ENCODE data around the gene MAP4.
"Not testable (repeated sequence)": the region's sequence is repeated elsewhere in the genome, so short reads cannot be mapped to it uniquely, and the experiment has no call there.

The MAP4 gene

GRCh38 chr3:47856669-47857068 is 159.5 kb downstream of the MAP4 start:
- no peak for DNase-seq

DNA sequence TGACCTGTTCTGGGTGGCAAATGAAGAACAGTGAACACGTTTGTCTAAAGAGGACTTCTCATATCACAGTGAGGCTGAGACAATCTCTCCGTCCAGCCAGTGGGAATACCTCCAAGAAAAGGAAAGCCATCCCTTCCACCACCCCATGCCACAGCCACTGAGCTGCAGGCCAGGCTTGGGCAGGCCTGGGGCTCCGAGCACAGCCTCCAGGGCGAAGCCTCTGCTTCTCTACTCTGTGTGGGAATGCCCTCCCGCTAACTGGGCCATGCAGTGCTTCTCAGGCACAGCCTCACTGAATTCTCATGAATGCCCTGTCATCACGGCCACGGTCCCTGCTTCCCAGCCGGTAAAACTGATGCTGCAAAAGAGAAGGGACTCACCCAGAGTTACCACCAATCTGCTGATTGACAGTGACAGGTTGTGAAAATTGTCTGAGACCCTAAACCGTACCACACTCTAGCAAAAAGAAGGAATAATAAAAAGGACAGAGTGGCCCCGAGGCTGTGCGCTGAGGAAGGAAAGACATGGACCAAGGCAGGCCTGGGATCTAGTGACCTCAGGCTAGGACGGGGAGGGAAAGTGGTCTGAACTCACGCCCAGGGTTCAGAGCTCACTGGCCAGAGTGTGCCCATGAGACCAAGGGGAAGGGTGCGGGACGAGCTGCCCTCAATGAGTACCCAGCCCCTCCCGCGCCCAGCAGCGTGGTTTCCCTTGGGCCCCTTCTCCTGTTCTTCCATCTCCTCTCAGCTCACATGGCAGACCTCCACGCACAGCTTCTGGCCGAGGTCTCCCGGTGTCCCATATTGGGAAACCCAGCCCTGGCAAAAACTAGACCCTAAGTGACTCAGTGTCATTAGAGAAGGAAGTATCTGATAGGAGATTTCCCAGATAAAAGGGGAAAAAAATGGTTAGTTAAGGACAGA is 160.5 kb downstream of the MAP4 start:
- DNase-seq: no peak

DNA sequence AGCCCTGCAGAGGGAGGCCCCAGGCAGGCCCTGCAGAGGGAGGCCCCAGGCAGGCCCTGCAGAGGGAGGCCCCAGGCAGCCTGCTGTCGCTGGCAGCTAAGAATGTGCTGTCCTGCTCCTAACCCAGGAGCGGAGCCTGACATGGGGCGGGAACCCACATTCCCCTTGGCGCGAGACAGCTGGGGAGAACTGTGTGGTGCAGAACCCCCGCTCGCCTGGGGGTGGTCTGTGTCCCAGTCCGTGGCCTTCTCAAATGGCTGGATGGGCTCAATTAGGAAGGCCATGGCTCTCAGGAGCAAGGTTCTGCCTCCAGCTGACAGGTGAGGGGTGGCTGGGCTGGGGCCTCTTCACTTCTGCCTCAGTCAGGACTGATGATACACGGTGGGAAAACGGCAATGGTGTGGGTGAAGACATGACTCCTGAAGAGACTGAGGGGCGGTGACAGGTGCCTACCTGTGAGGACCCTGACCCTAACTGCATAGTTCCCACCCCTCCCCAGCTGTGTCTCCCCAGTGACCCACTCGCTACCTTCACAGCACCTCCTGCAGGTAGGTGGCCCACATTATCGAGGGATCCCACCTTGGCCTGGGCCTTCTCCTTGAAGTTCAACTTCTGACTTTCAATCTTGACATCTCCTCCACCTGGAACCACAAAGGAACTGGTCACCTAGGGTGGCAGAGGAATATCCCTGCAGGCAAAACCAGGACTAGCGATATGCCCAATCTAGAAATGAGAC is 161.3 kb downstream of the MAP4 start:
- no peak for DNase-seq

- DNase-seq: no peak
Measured at GRCh38 chr3:47854267-47854666, 161.9 kb downstream of the MAP4 start.

DNA sequence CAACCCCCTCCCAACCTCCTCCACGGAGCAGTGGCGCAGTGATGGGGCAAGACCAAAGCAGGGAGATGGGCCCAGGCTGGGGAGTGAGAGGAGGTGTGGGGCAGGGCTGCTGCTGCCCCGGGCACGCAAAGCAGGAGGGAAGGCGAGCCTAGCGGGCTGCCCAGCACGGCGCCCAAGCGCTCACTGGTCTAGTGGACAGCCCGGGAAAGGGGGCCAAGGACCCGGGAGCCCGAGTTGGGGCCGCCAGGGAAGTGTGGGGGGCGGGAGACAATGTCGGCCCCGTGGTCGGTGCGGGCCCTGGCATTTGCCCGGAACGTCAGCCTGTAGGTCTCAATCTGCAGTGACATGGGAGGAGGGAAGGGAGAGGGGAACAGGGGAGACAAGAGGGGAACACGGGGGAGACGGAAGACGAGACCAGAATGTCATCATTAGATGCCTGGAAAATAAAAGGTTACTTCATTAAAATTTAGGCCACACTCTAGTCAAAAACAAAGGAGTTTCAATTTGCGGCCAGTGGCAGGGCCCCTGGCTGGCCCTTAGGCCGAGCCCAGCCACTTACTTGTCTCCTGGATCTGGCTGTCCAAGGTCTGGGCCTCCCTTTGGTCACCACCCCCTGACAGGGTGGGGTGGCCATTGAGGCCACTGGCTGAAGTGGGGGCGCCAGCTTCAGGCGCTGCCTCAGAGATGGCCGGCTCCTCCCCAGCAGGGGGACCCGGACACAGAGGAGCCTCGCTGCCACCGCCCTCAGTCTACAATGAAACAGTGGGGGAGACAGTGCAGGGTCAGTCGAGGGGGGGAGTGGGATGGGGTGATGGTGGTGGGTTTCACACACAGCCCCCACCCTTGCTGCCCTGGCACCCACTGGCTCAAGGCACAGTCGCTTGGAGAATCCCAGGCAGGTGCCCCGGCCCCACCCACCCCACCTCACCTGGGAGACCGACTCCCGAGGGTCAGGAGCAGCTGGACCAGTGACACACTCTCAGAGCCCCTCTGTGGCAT is 163.3 kb downstream of the MAP4 start:
- no peak for DNase-seq

DNA sequence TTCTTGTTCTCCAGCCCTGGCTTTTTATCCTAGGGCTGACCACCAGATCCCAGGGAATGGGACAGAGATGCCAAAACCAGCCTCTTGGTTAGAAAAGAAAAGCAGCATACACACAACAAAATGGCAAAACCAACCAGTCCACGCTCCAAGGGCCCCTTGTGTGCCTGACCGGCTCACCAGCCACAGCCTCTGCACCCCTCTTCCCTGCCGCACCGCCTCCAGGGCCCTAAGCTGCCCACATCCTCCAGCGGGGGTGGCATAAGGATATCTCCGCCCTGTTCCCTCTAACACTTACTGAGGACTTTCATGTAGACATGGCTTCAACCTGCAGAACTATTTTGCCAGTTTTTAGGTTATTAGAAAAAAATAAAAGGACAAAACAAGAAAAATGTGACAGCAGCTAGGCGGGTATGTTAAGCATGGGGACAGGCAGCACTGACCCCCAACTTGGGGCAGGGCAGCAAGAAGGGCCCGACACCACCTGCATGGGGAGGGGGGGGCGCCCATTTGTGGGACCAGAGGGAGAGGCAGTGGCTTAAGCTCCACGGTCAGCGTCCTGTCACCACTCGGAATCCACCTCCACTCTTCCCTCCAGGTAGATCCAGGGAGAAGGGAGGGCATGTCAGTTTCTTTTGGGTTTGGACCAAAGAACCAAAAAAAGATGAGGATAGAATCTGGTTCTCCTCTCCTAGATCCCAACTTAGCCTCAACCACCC is 164.2 kb downstream of the MAP4 start:
- no peak for DNase-seq

DNA sequence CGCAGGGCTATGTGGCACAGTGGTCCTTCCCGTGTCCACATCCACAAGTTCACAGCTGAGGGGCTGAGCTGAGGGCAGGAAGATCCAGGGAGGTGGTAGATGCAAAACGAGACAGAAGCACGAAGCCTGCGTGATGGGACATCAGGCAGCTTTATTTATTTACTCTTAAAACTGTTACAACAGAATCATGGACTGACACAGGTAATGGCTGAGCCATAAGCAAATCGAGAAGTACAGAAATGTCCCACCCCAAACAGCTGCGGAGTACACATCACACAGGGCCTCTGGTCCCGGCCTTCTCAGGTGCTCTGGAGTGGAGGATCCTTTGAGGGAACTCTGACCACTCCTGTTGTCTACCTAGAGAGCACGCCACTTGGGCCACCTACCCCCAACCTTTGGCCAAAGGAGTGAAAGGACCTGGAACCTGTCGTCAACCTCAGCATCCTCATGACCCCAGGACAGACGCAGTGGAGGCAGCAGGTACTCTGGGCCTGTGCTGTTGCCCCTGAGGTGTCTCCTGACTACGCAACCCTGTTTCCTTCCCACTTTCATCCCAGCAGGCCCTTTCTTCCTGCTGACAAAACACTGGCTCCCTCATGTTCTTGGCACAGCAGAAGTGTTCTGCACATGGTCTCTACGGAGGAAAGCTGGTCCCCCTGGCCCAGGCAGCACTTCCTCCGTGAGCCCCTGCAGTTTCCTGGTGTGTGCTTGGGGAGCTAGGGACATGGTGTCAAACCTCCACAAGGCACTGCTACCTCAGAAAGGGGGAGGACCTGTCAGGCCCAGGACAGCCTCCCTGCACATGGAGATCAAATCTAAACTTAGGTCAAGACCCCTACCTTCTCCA is 165.4 kb downstream of the MAP4 start:
- DNase-seq: no peak

DNA sequence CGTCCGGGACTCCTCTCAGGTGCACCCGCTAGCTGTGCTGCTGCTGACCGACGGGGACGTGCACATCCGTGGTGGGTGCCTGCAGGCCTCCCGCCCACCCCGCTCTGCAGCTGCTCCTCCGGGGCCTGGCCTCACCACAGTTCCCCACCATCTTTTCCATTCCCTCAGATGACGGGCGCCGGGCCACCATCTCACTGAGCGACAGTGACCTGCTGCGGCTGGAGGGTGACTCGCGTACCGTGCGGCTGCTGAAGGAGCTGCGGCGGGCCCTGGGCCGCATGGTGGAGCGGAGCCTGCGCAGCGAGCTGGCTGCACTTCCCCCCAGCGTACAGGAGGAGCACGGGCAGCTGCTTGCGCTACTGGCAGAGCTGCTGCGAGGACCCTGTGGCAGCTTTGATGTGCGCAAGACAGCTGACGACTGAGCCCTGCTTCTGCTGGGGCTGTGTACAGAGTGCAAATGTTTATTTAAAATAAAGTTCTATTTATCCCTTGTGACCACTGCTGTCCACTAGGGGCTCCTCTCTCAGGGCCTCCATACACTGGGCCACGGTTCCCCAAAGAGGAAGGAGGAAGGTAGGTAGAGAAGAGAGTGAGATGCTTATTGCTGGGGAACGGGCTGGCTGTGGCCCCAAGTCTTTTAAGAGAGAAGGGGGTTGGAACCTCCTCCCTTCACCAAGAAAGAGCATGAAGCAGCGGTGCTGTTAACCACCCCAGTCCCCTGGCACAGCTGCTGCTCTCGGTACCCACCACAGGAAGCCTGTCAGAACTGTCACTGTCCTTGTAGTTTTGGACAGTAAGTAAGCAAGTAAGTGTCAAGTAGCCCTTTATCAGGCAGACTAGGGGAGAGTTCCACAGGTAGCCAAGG is 166.3 kb downstream of the MAP4 start:
- no peak for DNase-seq

- no peak for DNase-seq
Measured at GRCh38 chr3:47849186-47849698, 167.0 kb downstream of the MAP4 start.

DNA sequence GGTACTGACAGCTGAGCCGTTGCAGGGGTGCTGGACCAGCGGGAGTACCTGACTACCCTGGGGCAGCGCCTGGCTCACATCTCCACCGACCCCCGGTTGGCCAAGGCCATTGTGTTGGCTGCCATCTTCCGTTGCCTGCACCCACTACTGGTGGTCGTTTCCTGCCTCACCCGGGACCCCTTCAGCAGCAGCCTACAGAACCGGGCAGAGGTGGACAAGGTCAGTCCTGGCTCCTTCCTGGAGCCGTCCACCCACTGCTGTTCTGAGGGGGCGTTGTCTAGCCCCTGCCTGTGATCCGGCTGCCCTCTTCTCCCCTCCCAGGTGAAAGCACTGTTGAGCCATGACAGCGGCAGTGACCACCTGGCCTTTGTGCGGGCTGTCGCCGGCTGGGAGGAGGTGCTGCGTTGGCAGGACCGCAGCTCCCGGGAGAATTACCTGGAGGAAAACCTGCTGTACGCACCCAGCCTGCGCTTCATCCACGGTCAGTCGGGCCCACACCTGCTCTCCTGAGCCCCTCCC is 167.6 kb downstream of the MAP4 start:
- DNase-seq: no peak

- DNase-seq: no peak
Measured at GRCh38 chr3:47847801-47848518, 168.3 kb downstream of the MAP4 start.

DNA sequence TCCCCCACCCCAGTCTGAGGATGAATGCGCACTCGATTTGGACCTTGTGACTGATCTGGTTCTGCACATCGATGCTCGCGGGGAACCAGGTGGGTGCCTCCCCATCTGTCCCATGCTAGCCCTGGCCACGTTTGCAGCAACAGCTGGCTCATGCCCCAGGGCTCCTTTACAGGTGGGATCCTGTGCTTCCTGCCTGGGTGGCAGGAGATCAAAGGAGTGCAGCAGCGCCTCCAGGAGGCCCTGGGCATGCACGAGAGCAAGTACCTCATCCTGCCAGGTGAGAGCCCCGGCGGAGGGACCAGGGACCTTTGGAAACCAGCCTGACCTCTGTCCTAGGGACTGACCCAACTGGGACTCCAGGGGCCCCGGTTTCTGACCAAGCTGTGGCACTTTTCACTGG is 169.0 kb downstream of the MAP4 start:
- no peak for DNase-seq

DNA sequence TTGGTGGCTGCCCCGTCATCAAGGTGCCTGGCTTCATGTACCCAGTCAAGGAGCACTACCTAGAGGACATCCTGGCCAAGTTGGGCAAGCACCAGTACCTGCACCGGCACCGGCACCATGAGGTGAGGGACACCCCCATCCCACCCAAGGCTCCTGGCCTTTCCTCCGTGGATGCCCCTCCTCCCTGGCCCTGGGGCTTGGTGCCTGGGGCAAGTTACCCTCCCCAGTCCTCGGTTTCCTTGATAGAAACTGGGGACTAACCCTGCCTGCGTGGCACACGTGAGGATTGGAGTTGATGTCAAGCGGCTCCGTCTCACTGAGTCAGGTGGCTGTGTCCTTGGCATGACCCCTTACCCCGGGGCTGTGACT is 169.4 kb downstream of the MAP4 start:
- DNase-seq: no peak

DNA sequence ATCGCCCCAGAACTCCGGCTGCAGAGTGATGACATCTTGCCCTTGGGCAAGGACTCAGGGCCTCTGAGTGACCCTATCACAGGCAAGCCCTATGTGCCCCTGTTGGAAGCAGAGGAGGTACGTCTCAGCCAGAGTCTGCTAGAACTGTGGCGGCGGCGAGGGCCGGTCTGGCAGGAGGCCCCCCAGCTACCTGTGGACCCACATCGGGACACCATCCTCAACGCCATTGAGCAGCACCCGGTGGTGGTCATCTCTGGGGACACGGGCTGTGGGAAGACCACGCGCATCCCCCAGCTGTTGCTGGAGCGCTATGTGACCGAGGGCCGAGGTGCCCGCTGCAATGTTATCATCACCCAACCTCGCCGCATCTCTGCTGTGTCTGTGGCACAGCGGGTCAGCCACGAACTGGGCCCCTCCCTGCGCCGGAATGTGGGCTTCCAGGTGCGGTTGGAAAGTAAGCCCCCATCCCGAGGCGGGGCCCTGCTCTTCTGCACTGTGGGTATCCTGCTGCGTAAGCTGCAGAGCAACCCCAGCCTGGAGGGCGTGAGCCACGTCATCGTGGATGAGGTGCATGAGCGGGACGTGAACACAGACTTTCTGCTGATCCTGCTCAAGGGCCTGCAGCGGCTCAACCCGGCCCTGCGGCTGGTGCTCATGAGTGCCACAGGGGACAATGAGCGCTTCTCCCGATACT is 169.9 kb downstream of the MAP4 start:
- DNase-seq: no peak

DNA sequence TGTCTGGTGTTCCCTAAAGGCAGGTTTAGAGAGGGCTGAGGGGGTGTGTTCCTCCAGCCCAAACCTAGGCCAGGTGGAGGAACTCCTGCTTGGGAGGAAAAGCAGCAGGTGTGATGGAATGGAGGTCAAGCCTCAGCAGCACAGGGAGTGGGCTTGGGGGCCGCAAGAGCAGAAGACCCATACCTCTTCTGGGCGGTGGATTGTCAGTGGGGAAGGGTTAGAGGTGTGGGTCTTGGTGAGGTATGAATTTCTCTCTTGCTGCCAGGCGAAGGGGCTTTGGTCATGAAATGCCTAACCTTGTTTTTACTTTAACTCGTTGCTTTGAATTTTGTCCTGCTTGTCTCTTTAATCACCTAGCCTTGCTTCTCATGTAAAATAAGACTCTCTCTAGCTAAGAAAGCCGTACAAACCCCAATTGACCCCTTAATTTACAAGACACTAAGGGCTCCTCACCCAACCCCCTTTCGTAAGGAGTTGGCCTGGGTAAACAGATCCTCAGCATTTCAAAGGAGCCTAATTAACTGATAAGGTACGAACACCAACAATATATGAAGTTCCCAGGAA is 174.3 kb downstream of the MAP4 start:
- DNase-seq: no peak

DNA sequence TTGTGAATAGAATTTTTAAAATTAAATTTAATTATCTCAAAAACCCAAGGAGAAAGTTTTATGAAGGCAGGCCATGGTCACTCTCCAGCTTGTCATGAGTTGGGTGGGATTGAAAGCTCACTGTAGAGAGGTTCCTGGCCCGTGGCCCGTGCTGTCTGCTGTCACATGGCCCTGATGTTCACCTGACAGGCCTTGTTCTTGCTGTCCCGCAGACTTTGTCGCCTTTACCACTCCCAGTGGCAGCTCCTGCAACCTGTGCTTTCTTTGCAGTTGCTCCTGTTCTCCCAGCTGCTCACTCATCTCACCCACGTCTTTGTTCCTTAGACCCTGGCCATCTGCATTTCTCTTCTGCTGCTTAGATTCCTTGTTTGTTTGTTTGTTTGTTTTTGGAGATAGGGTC is 177.7 kb downstream of the MAP4 start:
- no peak for DNase-seq

- DNase-seq: no peak
Measured at GRCh38 chr3:47836986-47837385, 179.2 kb downstream of the MAP4 start.

DNA sequence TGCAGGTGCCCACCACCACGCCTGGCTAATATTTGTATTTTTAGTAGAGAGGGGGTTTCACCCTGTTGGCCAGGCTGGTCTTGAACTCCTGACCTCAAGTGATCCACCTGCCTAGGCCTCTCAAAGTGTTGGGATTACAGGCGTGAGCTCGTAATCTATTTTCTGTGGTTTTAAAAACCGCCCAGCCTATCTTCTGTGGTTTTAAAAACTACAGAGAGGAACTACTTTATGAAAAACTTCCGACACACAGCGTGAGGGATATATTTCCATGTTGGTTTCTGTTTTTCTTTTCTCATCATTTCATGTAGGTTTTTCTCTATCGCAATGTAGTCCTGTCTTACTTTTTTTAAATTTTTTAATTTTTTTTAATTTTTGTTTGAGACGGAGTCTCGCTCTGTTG is 186.7 kb downstream of the MAP4 start:
- not testable (repeated sequence) for DNase-seq

All from NCI-H510A (cell line).